GM19324 (cell line): ENCODE results near the gene DBF4.
"Not testable (repeated sequence)": the region's sequence is repeated elsewhere in the genome, so short reads cannot be mapped to it uniquely, and the experiment has no call there.

ENCODE experiments used
- ATAC-seq: cut with Tn5 transposase; IDR thresholded peaks from one replicate; pipeline ENCODE4 v1.9.1; 2021; ENCODE audit warnings: mild to moderate bottlenecking, moderate library complexity; ENCODE audit not compliant: unreplicated experiment, low FRiP score

DBF4 gene

GRCh38 chr7:87878208-87878735 lies 2.0 kb downstream of the DBF4 start:
- ATAC-seq: no peak

GRCh38 chr7:87882151-87882937 lies 6.1 kb downstream of the DBF4 start:
- ATAC-seq: no peak

- no peak for ATAC-seq
Measured at GRCh38 chr7:87885018-87885417, 8.7 kb downstream of the DBF4 start.

- no peak for ATAC-seq
Measured at GRCh38 chr7:87886875-87887274, 10.6 kb downstream of the DBF4 start.

- no peak for ATAC-seq
Measured at GRCh38 chr7:87895363-87895762, 19.1 kb downstream of the DBF4 start.

GRCh38 chr7:87899255-87899654 lies 23.0 kb downstream of the DBF4 start:
- no peak for ATAC-seq

- not testable (repeated sequence) for ATAC-seq
Measured at GRCh38 chr7:87907136-87907906, 31.0 kb downstream of the DBF4 start.

GRCh38 chr7:87908814-87909213 lies 32.5 kb downstream of the DBF4 start:
- not testable (repeated sequence) for ATAC-seq

- ATAC-seq: no peak
Measured at GRCh38 chr7:87912121-87912520, 35.8 kb downstream of the DBF4 start.

GRCh38 chr7:87918740-87919139 lies 42.4 kb downstream of the DBF4 start:
- ATAC-seq: no peak

- no peak for ATAC-seq
Measured at GRCh38 chr7:87919875-87920274, 43.6 kb downstream of the DBF4 start.

- no peak for ATAC-seq
Measured at GRCh38 chr7:87920578-87920977, 44.3 kb downstream of the DBF4 start.

GRCh38 chr7:87922759-87923395 lies 46.6 kb downstream of the DBF4 start:
- not testable (repeated sequence) for ATAC-seq

GRCh38 chr7:87926581-87927461 lies 50.5 kb downstream of the DBF4 start:
- ATAC-seq: peak; percentile 95

GRCh38 chr7:87933605-87933952 lies 57.3 kb downstream of the DBF4 start:
- ATAC-seq: no peak

GRCh38 chr7:87933953-87934698 lies 57.8 kb downstream of the DBF4 start, which contains the start of gene ADAM22:
Gene ADAM22 (plus strand): TSS chr7:87934251. CDS start chr7:87934466, 215 bp downstream.
- peak; percentile 97 for ATAC-seq

- peak; percentile 16 for ATAC-seq
Measured at GRCh38 chr7:87934699-87935383, 58.5 kb downstream of the DBF4 start.

- no peak for ATAC-seq
Measured at GRCh38 chr7:87935384-87935706, 59.1 kb downstream of the DBF4 start.

- no peak for ATAC-seq
Measured at GRCh38 chr7:87941138-87941537, 64.8 kb downstream of the DBF4 start.
